Pons (tissue), 1 donor: ENCODE results near the gene TMEM128.
"Not testable (repeated sequence)": the region's sequence is repeated elsewhere in the genome, so short reads cannot be mapped to it uniquely, and the experiment has no call there.

Source experiments
- DNase-seq: peaks from one replicate; pipeline ENCODE4 v3.0.0-alpha.2; 2016; ENCODE audit warnings: low spot score

The TMEM128 gene

DNA sequence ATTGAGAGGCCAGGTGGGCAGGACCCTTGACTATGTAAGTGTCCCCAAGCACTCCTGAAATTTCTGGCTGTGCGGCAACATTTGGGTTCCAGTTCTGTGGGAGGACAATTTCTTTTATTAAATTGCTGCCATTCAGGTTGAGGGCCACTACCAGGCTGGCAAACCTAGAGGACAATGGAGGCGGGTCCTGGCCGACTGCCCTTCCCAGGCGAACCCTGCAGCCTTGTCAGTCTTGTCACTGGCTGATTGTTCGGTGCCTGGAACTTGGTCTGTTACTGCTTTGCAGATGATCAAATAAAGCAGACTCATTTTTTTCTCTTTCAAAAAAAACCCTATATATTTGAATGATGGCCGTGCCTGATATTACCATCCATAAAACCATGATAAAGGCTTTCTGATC lies 6.6 kb upstream of the TMEM128 start:
- peak; percentile 93 for DNase-seq

DNA sequence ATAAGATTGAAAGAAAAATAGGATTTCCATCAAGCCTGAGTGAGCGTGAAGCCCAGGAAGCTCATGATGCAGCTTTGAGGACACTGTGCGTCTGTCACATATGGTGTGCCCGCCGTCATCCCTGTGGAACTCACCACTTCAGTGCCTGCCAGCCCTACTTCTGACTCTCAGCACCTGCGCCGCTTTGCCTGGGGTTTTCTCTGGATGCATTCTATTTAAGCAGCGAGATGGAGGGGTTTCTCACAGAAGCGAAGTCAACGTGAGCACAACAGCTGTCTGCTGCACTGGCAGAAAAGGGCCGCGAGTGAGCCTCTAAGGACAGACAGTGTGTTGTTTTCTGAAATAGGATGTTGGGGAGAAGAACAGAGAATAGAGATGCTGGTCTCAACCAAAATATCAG lies 6.2 kb upstream of the TMEM128 start:
- no peak for DNase-seq

DNA sequence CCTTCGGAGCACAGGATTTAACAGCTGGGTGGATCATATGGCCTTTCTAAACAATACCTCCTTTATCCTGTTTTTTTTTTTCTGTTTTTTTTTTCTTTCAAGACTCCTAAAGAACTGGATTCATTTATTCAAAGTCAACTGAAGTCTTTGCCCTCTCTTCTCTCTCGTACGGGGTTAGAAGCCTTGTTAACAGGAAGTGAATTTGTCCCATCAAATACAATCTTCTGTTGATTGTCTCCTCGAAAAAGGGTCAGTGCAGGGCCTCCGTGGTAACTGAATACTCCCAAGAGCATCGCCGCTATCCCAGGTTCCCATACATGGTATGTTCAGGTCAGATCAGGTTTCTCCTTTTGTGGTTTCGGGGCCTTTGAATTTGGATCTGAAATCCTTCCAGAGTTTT lies 1.8 kb upstream of the TMEM128 start:
- DNase-seq: no peak

DNA sequence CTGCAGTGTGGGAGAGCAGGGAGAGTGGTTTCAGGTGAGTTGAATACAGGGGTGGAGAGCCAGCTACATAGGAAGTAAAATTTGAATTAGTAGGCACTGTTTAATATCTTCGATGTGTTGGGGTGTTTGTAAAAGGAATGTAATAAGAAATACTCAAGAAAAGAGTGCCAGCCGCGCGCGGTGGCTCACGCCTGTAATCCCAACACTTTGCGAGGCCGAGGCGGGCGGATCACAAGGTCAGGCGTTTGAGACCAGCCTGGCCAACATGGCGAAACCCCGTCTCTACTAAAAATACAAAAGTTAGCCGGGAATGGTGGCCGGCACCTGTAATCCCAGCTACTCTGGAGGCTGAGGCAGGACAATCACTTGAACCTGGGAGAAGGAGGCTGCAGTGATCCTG lies 1.3 kb upstream of the TMEM128 start:
- DNase-seq: not testable (repeated sequence)

DNA sequence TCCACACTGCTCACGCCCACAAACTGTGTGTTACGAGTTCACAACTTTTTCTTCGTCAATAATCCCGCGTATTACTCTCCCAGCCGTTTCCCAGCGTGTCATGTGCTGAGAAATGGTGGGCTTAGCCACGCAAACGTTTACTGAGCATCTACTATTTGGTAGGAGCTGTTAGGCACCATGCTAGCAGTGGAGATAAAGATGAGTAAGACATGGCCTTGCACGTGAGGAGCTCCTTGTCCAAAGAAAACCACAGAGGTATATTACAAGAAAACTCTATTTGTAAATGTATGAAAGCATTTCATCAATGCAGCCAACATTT lies 821 bp upstream of the TMEM128 start:
- DNase-seq: no peak

DNA sequence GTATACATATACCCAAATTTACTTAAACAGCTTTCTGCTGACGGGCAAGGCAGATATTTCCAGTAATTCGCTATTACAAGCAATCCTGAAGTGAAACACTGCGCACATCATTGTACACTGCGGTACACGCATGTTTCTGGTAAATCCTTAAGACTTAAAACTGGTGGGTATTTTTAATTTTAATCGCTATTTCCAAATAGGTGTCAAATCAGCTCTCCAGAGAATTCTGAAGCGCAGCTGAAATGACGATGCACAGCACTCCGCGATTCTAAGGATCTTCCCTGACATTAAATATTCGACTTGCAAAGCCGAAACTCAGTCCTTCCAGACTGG lies 361 bp downstream of the TMEM128 start:
- no peak for DNase-seq

DNA sequence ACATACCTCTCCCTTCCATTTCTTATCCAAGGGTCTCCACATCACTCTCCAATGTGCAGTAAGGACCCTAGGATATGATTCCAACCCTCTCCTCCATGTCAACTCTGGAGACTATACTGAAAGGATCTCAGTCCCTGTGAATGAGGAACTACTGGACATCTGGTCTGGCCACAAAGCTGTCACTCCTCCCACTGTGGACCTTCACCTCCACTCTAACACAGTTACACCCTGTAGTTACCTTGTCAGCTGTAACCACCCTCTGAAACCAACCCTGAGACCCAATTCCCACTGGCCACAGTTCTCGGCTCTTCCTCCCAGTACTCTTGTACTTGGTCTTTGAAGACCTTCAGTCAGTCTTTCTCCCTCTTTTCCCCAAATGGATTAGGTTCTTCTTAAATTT lies 2.9 kb downstream of the TMEM128 start:
- DNase-seq: no peak

DNA sequence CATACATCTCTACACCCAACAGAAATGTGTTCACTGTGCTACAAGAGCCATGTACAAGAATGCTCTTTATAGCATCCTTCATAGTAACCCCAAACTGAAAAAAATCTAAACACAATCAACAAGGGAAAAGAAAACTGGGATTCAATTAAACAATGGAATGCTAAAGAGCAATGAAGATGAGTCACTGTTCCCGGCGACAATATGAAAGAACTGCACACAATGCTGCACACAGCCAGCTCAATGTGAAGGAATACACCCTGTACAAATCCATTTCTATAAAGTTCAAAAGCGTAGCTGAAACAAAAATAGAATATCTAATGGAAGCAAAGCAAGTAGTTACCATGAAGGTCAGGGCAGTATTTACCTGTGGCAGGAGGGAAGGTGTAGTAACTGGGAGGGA lies 8.5 kb downstream of the TMEM128 start:
- DNase-seq: not testable (repeated sequence)

DNA sequence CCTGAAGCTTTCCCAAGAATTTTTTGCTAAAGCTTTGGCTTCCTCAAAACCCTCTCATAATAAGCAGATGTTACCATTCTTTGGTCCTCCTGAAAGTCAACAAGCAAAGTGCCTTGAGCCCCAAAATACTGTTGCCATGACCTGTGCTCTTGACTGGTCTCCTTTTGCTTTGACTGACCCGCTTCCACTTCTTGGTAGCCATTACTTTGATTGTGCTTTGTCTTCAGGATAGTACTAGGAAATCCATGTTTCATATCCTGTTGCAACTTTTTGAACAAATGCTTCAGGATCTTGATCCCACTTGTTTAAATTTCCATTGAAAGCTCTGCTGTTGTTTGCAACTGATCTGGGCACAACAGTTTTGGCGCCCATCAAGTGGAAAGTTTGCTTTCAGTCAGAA lies 14.4 kb downstream of the TMEM128 start:
- DNase-seq: no peak

DNA sequence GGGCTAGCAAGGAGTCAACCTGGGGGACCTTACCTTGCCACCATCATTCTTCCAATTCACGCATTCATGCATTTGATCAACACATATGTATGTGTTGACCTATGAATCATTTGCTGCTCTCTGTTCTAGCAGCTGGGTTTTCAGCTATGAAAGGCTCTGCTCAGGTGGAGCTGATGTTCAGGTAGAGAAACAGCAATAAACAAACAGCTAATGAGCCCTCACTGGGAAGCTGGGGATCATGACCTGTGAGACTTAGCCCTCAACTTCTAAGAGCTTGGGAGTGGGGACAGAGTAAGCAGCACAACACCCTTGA lies 19.7 kb downstream of the TMEM128 start:
- DNase-seq: no peak

DNA sequence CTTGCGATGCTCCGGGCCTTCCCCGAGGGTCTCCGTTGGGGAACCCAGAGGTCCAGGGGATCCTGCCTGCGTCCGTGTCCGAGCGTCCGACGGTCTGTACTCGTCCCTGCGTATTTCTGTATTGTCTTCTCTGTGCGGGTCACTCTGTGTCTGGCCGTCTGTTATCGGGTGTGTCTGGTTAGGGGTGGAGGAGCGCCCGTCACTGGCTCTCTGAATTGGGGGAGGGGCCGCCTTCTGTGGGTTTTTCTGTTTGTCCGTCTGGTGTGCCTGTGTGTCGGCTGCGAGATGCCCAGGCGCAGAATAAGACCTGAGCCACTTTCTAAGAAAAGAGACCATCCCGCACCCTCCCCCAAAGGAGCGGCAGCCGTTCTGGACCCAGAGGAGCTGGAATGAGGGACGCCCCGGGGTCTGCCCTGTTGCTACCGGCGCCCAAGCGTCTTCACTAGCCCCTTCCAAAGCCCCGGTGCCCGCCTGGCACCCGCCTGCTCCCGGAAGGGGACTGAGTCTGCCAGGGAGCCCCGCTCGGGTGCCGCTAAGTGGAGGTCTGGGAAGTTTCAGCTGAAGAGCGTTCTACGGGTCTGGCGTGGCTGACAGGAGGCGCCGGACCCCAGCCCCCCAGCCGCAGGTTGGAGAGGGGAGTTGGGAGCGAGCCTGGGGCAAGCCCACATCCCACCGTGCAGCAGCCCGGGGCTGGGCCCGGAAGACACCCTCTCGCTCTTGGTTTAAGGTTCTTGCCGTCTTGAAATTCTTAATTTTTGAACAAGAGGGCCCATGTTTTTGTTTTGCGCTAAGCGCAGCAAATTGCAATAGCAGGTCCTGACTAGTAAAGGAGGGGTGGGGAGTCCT lies 20.3 kb downstream of the TMEM128 start:
- DNase-seq: no peak

DNA sequence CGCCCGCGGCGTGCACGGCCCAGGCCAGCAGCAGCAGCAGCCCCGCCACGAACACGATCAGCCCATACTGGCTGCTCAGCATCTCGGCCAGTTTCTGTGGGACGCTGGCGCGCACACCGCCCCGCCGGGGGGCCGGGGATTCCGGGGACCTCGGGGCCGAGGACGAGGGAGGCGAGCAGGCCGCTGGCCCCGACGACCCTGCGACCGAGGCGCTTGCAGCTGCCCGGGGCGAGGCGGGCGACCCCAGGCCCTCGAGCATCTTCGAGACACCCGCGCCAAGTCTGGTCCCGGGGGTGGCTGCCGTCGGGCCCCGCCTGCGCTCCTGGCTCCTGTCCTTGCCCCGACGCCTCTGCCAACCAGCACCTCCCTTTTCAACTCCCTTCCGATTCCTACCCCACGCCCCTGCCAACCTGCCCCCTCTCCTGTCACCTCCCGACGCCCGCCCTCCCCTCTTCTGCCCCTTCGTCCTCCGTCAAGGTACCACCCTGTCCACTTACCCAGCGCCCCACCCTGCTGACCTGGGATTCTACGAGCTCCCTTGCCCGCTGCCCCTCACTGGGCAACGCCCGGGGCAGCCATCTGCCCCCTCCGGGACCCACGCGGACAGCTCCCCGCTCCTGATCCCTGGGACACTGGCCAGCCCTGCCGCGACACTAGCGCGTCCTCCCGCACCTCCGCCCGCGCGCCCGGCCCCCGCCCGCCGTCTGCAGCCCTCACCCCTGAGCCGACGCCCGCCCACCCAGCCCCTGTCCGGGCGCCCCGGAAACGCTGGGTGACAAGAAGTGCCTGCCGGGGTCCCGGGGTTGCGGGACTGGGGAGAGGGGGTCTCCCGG lies 21.2 kb downstream of the TMEM128 start, which contains the start of gene OTOP1:
TSS of gene OTOP1 (minus strand) at position 324 of the 833 bp plus-strand sequence. CDS start at position 259, 65 bp downstream.
- DNase-seq: no peak

DNA sequence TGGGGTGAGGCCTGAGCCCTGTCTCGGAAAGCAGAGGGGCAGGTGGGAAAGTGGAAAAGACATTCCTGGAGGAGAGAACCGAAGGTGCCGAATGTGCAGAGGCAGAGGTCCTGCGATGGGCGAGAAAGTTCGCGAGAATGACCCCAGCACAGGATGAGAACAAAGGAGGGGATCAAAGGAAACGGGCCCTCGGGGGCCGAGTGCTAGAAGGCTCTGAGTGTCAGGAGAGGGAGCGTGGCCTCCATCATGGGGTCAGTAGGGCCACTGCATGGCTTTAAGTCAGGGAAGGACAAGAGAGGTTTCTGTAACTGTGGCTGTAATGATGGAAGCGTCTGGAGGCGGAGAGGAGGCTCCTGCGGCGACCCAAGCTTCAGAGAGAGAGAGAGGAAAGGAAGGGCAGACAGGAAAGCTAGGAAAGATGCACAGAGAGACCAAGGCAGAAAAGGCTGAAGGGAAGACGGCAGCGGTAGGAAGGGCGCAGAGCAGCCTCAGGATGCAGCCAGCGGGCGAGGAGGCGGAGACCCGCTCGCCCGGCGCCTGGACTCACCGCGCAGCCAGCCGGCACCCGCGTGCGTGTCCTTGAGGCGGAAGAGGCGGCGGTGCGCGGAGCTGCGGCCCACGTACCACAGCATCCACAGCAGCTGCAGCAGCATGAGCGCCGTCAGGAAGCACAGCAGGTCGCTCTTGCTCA lies 22.0 kb downstream of the TMEM128 start:
- no peak for DNase-seq

DNA sequence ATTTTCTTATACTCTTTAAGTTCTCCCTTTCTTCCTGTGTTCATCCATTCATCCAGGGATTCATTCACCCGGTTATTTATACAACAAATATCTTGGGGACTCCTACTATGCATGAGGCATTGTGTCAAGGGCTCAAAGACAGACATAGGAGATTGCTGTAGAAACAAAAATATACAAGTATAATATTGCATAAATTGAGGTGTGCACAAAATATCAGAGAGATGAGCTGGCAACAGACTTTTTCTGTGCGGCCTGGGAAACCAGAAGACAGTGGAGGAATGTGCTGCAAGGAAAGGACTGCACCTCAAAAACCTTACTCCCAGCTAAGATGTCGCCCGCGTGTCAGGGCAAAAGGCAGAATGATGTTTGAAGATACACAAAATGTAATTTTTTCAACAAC lies 30.9 kb downstream of the TMEM128 start:
- no peak for DNase-seq

DNA sequence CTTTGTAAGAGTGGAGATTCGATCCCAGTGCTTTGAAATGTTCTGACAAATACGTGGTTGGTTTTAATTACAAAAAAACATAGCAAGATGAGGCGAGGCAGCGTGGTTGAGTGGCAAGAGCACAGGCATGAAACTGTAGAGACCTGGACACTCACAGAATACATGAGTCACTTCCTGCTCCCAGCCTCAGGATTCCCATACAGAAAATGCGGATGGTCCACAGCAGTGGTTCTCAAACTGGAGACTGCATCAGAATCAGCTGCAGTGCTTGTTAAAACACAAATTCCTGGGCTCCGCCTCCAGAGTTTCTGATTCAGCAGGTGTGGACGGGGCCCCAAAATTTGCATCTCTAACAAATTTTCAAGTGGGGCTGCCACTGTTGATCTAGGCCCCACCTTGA lies 31.4 kb downstream of the TMEM128 start:
- DNase-seq: no peak

DNA sequence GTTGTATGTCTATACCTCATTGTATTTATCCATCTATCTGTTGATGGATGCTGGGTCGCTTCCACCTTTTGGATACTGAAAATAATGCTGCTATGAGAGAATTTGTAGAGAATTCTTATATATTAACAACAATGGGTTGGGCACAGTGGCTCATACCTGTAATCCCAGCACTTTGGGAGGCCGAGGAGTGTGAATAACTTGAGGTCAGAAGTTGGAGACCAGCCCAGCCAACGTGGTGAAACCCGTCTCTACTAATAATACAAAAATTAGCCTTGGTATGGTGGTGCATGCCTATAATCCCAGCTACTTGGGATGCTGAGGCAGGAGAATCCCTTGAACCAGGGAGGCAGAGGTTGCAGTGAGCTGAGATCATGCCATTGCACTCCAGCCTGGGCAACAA lies 34.3 kb downstream of the TMEM128 start:
- DNase-seq: not testable (repeated sequence)

DNA sequence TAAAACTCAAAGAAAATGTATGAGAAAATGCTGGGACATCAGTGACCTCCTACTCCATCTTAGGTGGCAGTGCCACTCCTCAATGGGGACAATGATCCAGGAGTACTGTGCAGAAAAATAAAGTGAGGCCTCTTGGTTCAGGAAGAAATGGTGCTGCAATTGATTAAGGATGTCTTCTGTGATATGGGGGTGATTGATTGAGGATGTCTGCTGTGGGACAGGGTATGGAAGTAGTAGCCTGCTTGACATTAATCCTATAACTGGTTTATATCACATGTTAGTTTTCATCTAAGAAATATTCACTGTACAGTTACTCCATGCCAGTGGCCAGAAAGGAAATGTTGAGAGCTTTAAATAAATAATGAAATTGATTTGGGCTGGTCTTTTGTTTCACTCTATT lies 41.8 kb downstream of the TMEM128 start:
- DNase-seq: no peak

DNA sequence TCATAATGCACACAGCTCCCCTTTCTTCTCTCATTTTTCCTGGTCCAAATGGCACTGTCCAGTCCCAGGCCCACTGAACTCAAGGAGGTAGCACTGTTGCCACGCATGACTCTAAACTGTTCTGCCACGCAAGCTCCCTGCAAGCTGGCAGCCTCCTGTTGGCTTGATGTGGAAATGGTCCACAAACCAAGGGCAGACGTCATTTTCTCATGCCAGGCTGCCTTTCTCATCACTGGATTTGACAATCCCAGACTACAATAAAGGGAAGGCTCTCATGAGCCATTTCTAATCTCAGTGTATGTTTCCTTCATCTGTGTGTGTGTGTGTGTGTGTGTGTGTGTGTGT lies 43.6 kb downstream of the TMEM128 start:
- DNase-seq: no peak

DNA sequence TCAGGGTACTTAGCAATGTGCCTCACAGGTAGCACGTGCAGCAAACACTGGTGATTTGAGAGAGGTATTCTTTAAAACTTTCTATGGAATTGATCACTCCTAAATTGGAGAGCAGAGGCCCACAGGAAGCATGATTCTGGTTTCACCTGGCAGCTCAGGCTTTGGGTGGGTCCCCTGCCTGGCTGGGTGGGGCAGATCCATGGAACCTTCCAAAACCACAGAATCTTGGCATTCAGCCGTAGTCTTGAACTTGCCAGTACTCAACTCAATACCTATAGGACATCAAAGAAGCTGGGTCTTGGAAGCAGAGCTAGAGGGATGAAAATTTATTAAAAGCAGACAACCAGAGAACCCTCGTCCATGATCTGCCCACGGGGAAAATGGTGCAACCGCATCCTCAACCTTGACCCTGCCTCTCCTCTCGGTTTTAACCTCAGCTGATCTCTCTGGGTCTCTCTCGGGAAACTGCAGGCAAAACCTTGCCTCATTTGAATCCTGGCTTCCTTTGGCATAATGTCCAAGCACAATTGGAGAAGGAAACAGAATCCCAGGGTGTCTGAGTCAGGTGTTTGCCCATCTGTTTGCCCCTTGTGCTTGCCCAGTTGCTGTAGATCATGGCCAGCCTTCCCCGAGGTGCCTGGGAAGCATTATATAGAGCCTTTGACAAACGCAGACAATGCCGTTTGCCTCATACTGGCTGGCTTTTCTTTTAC lies 44.2 kb downstream of the TMEM128 start:
- DNase-seq: peak; percentile 29

DNA sequence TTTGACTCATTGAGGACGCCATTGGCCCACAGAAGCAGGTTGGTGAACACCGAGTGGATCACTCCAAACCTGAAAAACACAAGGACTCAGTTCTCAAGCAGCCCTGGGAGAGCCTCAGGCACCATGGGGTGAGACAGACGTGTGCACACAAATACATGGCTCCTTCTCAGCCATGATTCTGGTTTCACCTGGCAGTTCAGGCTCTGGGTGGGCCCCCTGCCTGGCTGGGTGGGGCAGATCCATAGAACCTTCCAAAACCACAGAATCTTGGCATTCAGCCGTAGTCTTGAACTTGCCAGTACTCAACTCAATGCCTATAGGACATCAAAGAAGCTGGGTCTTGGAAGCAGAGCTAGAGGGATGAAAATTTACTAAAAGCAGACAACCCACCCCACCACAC lies 45.5 kb downstream of the TMEM128 start:
- DNase-seq: no peak

DNA sequence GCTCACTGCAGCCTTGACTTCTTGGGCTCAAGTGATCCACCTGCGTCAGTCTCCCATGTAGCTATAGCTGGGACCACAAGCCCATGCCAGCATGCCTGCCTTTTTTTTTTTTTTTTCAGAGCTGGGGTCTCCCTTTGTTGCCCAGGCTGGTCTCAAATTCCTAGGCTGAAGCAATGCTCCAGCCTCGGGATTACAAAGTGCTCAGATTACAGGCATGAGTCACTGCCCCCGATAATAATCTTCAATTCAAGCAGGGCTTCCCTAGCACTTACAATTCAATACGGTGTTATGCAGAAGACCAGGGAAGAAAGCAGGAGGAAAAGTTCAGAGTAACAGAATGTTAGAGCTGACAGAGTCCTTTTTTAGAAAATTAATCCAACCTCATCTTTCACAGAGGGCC lies 47.4 kb downstream of the TMEM128 start:
- DNase-seq: no peak

DNA sequence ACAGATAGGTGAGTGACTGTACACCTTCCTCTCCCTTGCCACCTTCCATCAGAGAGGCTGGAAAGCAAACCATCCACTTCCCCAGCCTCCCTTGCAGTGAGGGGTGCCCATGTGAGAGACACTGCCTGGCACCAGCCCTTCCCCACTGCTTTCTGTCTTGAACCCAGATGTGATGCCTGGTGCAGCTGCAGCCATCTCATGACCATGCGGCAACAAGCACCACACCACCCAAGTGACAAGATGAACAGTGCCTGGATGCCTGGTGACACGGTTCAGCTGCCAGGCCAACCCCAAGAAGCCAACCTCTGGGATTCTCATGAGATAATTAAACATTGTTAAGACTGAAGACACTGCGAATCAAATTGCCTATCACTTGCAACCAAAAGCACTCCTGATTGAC lies 52.7 kb downstream of the TMEM128 start:
- no peak for DNase-seq

DNA sequence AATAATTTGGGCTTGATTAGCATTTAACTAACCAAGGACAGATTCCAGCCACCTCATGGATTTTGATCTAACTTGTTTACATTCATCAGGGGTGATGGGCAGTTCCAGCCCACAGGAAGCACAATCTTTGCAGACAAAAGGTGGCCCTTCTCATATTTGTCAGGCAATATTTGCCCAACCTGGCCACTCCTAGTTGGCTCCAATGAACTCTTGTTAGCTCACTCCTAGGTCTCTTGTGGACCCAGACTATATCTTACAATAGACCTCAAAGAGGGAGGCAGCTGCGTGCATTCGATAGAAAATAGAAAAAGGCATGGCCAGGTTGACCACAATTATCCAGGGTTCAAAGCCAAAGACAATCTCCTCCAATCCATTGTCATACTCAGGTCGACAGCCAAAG lies 59.5 kb downstream of the TMEM128 start:
- DNase-seq: not testable (repeated sequence)
